Liver (tissue), 9 donors: ENCODE results near the gene METTL21A. TPM values are rescaled to one million over a fixed set of nuclear protein-coding genes. Genes with fewer than 3 reads are reported as not detected.

Experiments used
- DNase-seq: peaks from one replicate; pipeline ENCODE4 v3.0.0-alpha.2; 2017; ENCODE audit warnings: low spot score
- H3K27ac ChIP-seq, 2 donors: one replicate each; pipeline ENCODE4 v1.7.0; 2013; ENCODE audit warnings: inconsistent platforms in 2 of 2, low read length in 2 of 2, control low read depth in 1 of 2, low read depth in 1 of 2, mild to moderate bottlenecking in 1 of 2
- H3K27me3 ChIP-seq, 4 donors: one replicate each; pipeline versions ENCODE4 v1.6.1 to v1.7.0; 2013; ENCODE audit warnings: low read length in 3 of 4, inconsistent platforms in 1 of 4, mild to moderate bottlenecking in 1 of 4, moderate library complexity in 1 of 4; ENCODE audit not compliant: control insufficient read depth in 4 of 4, insufficient read depth in 4 of 4
- H3K36me3 ChIP-seq, 4 donors: one replicate each; pipeline versions ENCODE4 v1.6.1 to v1.7.0; 2013; ENCODE audit warnings: low read length in 3 of 4, mild to moderate bottlenecking in 3 of 4, low read depth in 1 of 4, moderate library complexity in 1 of 4; ENCODE audit not compliant: control insufficient read depth in 4 of 4, insufficient read depth in 3 of 4
- H3K4me1 ChIP-seq, 4 donors: one replicate each; pipeline versions ENCODE4 v1.6.1 to v1.7.0; 2013; ENCODE audit warnings: low read length in 3 of 4, mild to moderate bottlenecking in 3 of 4, moderate library complexity in 1 of 4; ENCODE audit not compliant: control insufficient read depth in 4 of 4, insufficient read depth in 4 of 4
- H3K4me3 ChIP-seq, 3 donors: one replicate each; pipeline versions ENCODE4 v1.6.1 to v1.7.0; 2013; ENCODE audit warnings: low read length in 3 of 3, control low read depth in 1 of 3, low read depth in 1 of 3, mild to moderate bottlenecking in 1 of 3
- H3K9ac ChIP-seq, 2 donors: one replicate each; pipeline ENCODE4 v1.7.0; 2013; ENCODE audit warnings: low read length in 2 of 2, mild to moderate bottlenecking in 2 of 2, moderate library complexity in 2 of 2, control low read depth in 1 of 2, low read depth in 1 of 2
- H3K9me3 ChIP-seq, 4 donors: one replicate each; pipeline versions ENCODE4 v1.6.1 to v1.7.0; 2013; ENCODE audit warnings: low read length in 3 of 4; ENCODE audit not compliant: control insufficient read depth in 4 of 4
- CTCF ChIP-seq: fragments of 150-350 bp; IDR thresholded peaks from 2 replicates; pipeline ENCODE4 v1.5.1; 2017; ENCODE audit warnings: improper control_type of control experiment, low read depth, low read length; ENCODE audit not compliant: missing input control
- EGR1 ChIP-seq, 2 donors: IDR thresholded peaks; 2 replicates each; pipeline ENCODE4 v1.6.1; 2016 to 2018; ENCODE audit warnings: antibody characterized with exemption in 2 of 2, low read depth in 2 of 2
- FOXA1 ChIP-seq: IDR thresholded peaks from 2 replicates; pipeline ENCODE4 v1.6.1; 2016; ENCODE audit warnings: antibody characterized with exemption
- FOXA2 ChIP-seq: IDR thresholded peaks from 2 replicates; pipeline ENCODE4 v1.6.1; 2016; ENCODE audit warnings: antibody characterized with exemption
- GABPA ChIP-seq, 2 donors: IDR thresholded peaks in 1 of 2; conservative IDR thresholded peaks in 1 of 2; 2 replicates each; pipeline ENCODE4 v1.6.1; 2016; ENCODE audit warnings: antibody characterized with exemption in 2 of 2, mild to moderate bottlenecking in 1 of 2, moderate library complexity in 1 of 2
- HNF4A ChIP-seq, 2 donors: conservative IDR thresholded peaks; 2 replicates each; pipeline ENCODE4 v1.6.1; 2016; ENCODE audit warnings: antibody characterized with exemption in 2 of 2, mild to moderate bottlenecking in 2 of 2
- HNF4G ChIP-seq: IDR thresholded peaks from 2 replicates; pipeline ENCODE4 v1.6.1; 2016; ENCODE audit warnings: antibody characterized with exemption
- JUND ChIP-seq, 2 donors: IDR thresholded peaks; 2 replicates each; pipeline ENCODE4 v1.6.1; 2016; ENCODE audit warnings: antibody characterized with exemption in 2 of 2
- MAX ChIP-seq: IDR thresholded peaks from 2 replicates; pipeline ENCODE4 v1.6.1; 2016; ENCODE audit warnings: antibody characterized with exemption
- NR2F2 ChIP-seq: IDR thresholded peaks from 2 replicates; pipeline ENCODE4 v1.6.1; 2016; ENCODE audit warnings: antibody characterized with exemption
- RAD21 ChIP-seq, 2 donors: IDR thresholded peaks; 2 replicates each; pipeline ENCODE4 v1.6.1; 2016; ENCODE audit warnings: antibody characterized with exemption in 2 of 2, mild to moderate bottlenecking in 2 of 2
- RXRA ChIP-seq, 2 donors: IDR thresholded peaks; 2 replicates each; pipeline ENCODE4 v1.6.1; 2017 to 2018; ENCODE audit warnings: antibody characterized with exemption in 2 of 2, mild to moderate bottlenecking in 1 of 2
- SP1 ChIP-seq: IDR thresholded peaks from 2 replicates; pipeline ENCODE4 v1.6.1; 2018; ENCODE audit warnings: antibody characterized with exemption, mild to moderate bottlenecking
- TAF1 ChIP-seq: conservative IDR thresholded peaks from 2 replicates; pipeline ENCODE4 v1.6.1; 2016; ENCODE audit warnings: antibody characterized with exemption, mild to moderate bottlenecking
- YY1 ChIP-seq: IDR thresholded peaks from 2 replicates; pipeline ENCODE4 v1.6.1; 2016; ENCODE audit warnings: antibody characterized with exemption, mild to moderate bottlenecking
- ZBTB33 ChIP-seq: IDR thresholded peaks from 2 replicates; pipeline ENCODE4 v1.6.1; 2016; ENCODE audit warnings: antibody characterized with exemption
- WGBS: extraction: QIAGEN DNeasy Blood & Tissue Kit; methylation state at CpG from one replicate; pipeline ENCODE4 v1.1.7; 2013; 5-methylcytosine and 5-hydroxymethylcytosine counted together
- polyA plus RNA-seq, 2 donors: library from polyadenylated mRNA; stranded (reverse) in 1 of 2; unstranded in 1 of 2; fragments of 200-250 nt in 1 of 2; fragments of >200 nt in 1 of 2; fragmentation: Nextera tagmentation in 1 of 2; extraction: Ambion mirVana in 1 of 2; gene quantifications; one replicate each; pipeline versions ENCODE4 v1.2.1 to v1.2.3, GENCODE V29; 2013 to 2015
- total RNA-seq, 2 donors: library from RNA; depleted of rRNA; stranded (reverse); fragments of >200 nt; gene quantifications; one replicate each; pipeline ENCODE4 v1.2.3, GENCODE V29; 2014
- TF ChIP-seq, protein P1 (sequence below): IDR thresholded peaks from 2 replicates; pipeline ENCODE4 v1.6.1; 2016; ENCODE audit warnings: antibody characterized with exemption
- TF ChIP-seq, protein P2 (sequence below): IDR thresholded peaks from 2 replicates; pipeline ENCODE4 v1.6.1; 2016; ENCODE audit warnings: antibody characterized with exemption, mild to moderate bottlenecking
- donor health status: healthy.
- donor health status: healthy.
- donor health status: healthy.
- donor health status: healthy.
- donor health status: healthy.

METTL21A gene
- total and polyA plus RNA-seq, 4 donors = 10.0 to 27.4 (median 12.3) TPM

DNA sequence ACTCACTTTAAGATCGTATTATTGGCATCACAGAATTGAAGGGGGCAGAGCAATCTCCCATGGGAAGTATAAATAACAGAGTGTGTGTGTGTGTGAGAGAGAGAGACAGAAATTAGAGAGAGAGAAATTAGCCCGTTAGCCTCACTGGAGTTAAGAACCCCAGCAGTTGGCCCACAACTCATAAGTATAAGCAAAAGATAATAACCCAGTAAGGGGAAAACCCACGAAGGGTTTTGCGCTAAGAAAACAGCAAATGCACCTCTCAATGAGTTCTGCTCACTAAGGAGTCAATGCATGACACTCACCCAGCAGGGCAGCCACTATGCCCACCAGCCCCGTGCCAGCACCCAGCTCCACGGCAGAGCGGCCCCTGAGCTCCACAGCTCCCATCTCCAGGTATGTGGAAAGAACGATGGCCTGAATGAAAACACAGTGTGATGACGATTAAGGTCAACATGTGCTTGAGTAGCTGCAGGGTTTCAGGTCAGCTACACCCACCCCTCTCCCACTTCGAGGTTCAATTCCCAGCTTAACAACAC, 3.6 kb downstream of the METTL21A start:
- no peak overlapping the region for H3K4me3 ChIP-seq
- H3K9me3 ChIP-seq = no peaks in the 10 kb centered on the region
- H3K36me3 ChIP-seq = peaks cover 3 to 11% (median 9%) of the 10 kb centered on the region in 4 donors
- no peak overlapping the region for H3K9ac ChIP-seq
- WGBS = 89% methylated on average over 10 of the region's 10 CpGs
- no peaks in the 10 kb centered on the region for H3K27me3 ChIP-seq
- TF ChIP-seq HNF4A (conservative IDR thresholded peaks at IDR 0.05) = no peak
- no peak for TF ChIP-seq TAF1
- TF ChIP-seq EGR1 (IDR thresholded peaks at IDR 0.05; ENCODE audit: low read depth in 2 of 2) = no peak
- TF ChIP-seq FOXA1 = no peak
- TF ChIP-seq FOXA2 = no peak
- TF ChIP-seq, protein P1, sequence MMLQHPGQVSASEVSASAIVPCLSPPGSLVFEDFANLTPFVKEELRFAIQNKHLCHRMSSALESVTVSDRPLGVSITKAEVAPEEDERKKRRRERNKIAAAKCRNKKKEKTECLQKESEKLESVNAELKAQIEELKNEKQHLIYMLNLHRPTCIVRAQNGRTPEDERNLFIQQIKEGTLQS = no peak
- no peak for TF ChIP-seq YY1
- TF ChIP-seq SP1 = no peak
- TF ChIP-seq ZBTB33 = no peak
- TF ChIP-seq RAD21 (IDR thresholded peaks at IDR 0.05) = no peak
- TF ChIP-seq CTCF = no peak
- no peak for TF ChIP-seq NR2F2
- no peak for TF ChIP-seq RXRA (IDR thresholded peaks at IDR 0.05)
- TF ChIP-seq GABPA (IDR thresholded peaks at IDR 0.05 in 1 of 2, conservative IDR thresholded peaks at IDR 0.05 in 1 of 2) = no peak
- TF ChIP-seq HNF4G = no peak
- TF ChIP-seq, protein P2, sequence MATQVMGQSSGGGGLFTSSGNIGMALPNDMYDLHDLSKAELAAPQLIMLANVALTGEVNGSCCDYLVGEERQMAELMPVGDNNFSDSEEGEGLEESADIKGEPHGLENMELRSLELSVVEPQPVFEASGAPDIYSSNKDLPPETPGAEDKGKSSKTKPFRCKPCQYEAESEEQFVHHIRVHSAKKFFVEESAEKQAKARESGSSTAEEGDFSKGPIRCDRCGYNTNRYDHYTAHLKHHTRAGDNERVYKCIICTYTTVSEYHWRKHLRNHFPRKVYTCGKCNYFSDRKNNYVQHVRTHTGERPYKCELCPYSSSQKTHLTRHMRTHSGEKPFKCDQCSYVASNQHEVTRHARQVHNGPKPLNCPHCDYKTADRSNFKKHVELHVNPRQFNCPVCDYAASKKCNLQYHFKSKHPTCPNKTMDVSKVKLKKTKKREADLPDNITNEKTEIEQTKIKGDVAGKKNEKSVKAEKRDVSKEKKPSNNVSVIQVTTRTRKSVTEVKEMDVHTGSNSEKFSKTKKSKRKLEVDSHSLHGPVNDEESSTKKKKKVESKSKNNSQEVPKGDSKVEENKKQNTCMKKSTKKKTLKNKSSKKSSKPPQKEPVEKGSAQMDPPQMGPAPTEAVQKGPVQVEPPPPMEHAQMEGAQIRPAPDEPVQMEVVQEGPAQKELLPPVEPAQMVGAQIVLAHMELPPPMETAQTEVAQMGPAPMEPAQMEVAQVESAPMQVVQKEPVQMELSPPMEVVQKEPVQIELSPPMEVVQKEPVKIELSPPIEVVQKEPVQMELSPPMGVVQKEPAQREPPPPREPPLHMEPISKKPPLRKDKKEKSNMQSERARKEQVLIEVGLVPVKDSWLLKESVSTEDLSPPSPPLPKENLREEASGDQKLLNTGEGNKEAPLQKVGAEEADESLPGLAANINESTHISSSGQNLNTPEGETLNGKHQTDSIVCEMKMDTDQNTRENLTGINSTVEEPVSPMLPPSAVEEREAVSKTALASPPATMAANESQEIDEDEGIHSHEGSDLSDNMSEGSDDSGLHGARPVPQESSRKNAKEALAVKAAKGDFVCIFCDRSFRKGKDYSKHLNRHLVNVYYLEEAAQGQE = no peak
- no peak for TF ChIP-seq JUND (IDR thresholded peaks at IDR 0.05)
- TF ChIP-seq MAX = no peak
- no peak overlapping the region for H3K27ac ChIP-seq
- H3K4me1 ChIP-seq = peaks cover 0 to 19% (median 10%) of the 10 kb centered on the region in 4 donors
- DNase-seq = no peak
